IMR-90 (cell line): ENCODE data around the gene DNMT3A. TPM values are rescaled to one million over a fixed set of nuclear protein-coding genes. Genes with fewer than 3 reads are reported as not detected.

Experiments used
- ATAC-seq: fragments of 200-7000 bp; cut with Tn5 transposase; 2 replicates; pipeline ENCODE4 v1.9.1; 2020; ENCODE audit warnings: low read depth, mild to moderate bottlenecking, moderate library complexity
- BruUV-seq: library from RNA; stranded (reverse); fragments of 400-500 nt; replicated peaks from 2 replicates; lab custom pipeline; 2021; lab: Mats Ljungman, UMichigan
- CTCF ChIA-PET: fragments of 300-600 bp; formaldehyde crosslinking; extraction: SDS; loops from one replicate; lab custom pipeline; 2021; ENCODE audit warnings: antibody characterized with exemption; lab: Yijun Ruan, JAX
- POLR2A ChIA-PET: fragments of 300-600 bp; sonication (Branson Sonifier 250); formaldehyde crosslinking; loops from one replicate; lab custom pipeline; 2022; ENCODE audit warnings: antibody characterized with exemption; ENCODE audit not compliant: unreplicated experiment; lab: Charles Lee
- DNase-seq: peaks from one replicate; pipeline ENCODE4 v3.0.0; 2013
- H2AFZ ChIP-seq: replicated peaks from 2 replicates; pipeline ENCODE3; 2013; ENCODE audit warnings: low read length, mild to moderate bottlenecking; ENCODE audit not compliant: poor library complexity
- H2AK5ac ChIP-seq: 2 replicates; pipeline ENCODE4 v1.6.1; 2013; ENCODE audit warnings: low read depth, low read length, inconsistent platforms
- H2AK9ac ChIP-seq: replicated peaks from 2 replicates; pipeline ENCODE3; 2013; ENCODE audit warnings: mild to moderate bottlenecking, low read depth, low read length, moderate library complexity; ENCODE audit not compliant: poor library complexity
- H2BK120ac ChIP-seq: 2 replicates; pipeline ENCODE4 v1.6.1; 2013; ENCODE audit warnings: low read depth, low read length, inconsistent platforms
- H2BK15ac ChIP-seq: 3 replicates; pipeline ENCODE4 v1.6.1; 2013; ENCODE audit warnings: low read depth, low read length, inconsistent platforms
- H2BK20ac ChIP-seq: 2 replicates; pipeline ENCODE4 v1.6.1; 2013; ENCODE audit warnings: low read depth, mild to moderate bottlenecking, inconsistent platforms, low read length, moderate library complexity
- H2BK5ac ChIP-seq: 2 replicates; pipeline ENCODE4 v1.6.1; 2013; ENCODE audit warnings: mild to moderate bottlenecking, low read depth, low read length, inconsistent platforms; ENCODE audit not compliant: poor library complexity, severe bottlenecking
- H3K14ac ChIP-seq: replicated peaks from 2 replicates; pipeline ENCODE4 v1.6.1; 2013; ENCODE audit warnings: low read depth, low read length, inconsistent platforms
- H3K18ac ChIP-seq: 2 replicates; pipeline ENCODE4 v1.6.1; 2013; ENCODE audit warnings: low read depth, low read length, control low read depth
- H3K23ac ChIP-seq: 2 replicates; pipeline ENCODE4 v1.6.1; 2013; ENCODE audit warnings: low read depth, low read length, inconsistent platforms
- H3K27ac ChIP-seq: 2 replicates; pipeline ENCODE4 v1.5.1; 2013; ENCODE audit warnings: mild to moderate bottlenecking, control low read depth, low read length; ENCODE audit not compliant: insufficient read depth
- H3K27me3 ChIP-seq: 2 replicates; pipeline ENCODE4 v1.6.1; 2013; ENCODE audit warnings: low read length; ENCODE audit not compliant: control insufficient read depth, insufficient read depth
- H3K36me3 ChIP-seq: 2 replicates; pipeline ENCODE4 v1.6.1; 2013; ENCODE audit warnings: low read length, mixed read lengths; ENCODE audit not compliant: control insufficient read depth, insufficient read depth
- H3K4ac ChIP-seq: 2 replicates; pipeline ENCODE4 v1.6.1; 2013; ENCODE audit warnings: low read depth, low read length, inconsistent platforms
- H3K4me1 ChIP-seq: 2 replicates; pipeline ENCODE4 v1.6.1; 2013; ENCODE audit warnings: low read length, mixed read lengths; ENCODE audit not compliant: control insufficient read depth, insufficient read depth
- H3K4me2 ChIP-seq: 2 replicates; pipeline ENCODE4 v1.6.1; 2013; ENCODE audit warnings: low read depth, mild to moderate bottlenecking, control low read depth, low read length, moderate library complexity
- H3K4me3 ChIP-seq: 2 replicates; pipeline ENCODE4 v1.5.1; 2013; ENCODE audit warnings: low read depth, mild to moderate bottlenecking, control low read depth, low read length, moderate library complexity; ENCODE audit not compliant: insufficient read depth
- H3K56ac ChIP-seq: 2 replicates; pipeline ENCODE4 v1.6.1; 2013; ENCODE audit warnings: low read length, inconsistent platforms; ENCODE audit not compliant: insufficient read depth; ENCODE audit errors: extremely low read depth
- H3K79me1 ChIP-seq, 2 experiments: 2 replicates each; pipeline ENCODE4 v1.6.1; 2013; ENCODE audit warnings: low read length in 2 of 2, inconsistent platforms in 1 of 2, low read depth in 1 of 2
- H3K9ac ChIP-seq: 2 replicates; pipeline ENCODE4 v1.6.1; 2013; ENCODE audit warnings: low read depth, low read length, control low read depth
- H3K9me1 ChIP-seq: 2 replicates; pipeline ENCODE4 v1.6.1; 2013; ENCODE audit warnings: low read length, inconsistent platforms; ENCODE audit not compliant: insufficient read depth
- H3K9me3 ChIP-seq: 2 replicates; pipeline ENCODE4 v1.6.1; 2013; ENCODE audit warnings: low read length; ENCODE audit not compliant: control insufficient read depth, insufficient read depth
- H4K20me1 ChIP-seq: 2 replicates; pipeline ENCODE4 v1.6.1; 2013; ENCODE audit warnings: low read length, inconsistent platforms; ENCODE audit not compliant: insufficient read depth
- H4K5ac ChIP-seq: 2 replicates; pipeline ENCODE4 v1.6.1; 2013; ENCODE audit warnings: mild to moderate bottlenecking, low read depth, low read length, control low read depth
- H4K8ac ChIP-seq, 2 experiments: 2 replicates each; pipeline ENCODE4 v1.6.1; 2013; ENCODE audit warnings: low read depth in 2 of 2, low read length in 2 of 2, control low read depth in 1 of 2, inconsistent platforms in 1 of 2
- H4K91ac ChIP-seq: 2 replicates; pipeline ENCODE4 v1.6.1; 2013; ENCODE audit warnings: low read depth, low read length, inconsistent platforms; ENCODE audit not compliant: insufficient read depth
- BHLHE40 ChIP-seq: fragments of 150-350 bp; IDR thresholded peaks from 2 replicates; pipeline ENCODE4 v1.6.1; 2016; ENCODE audit warnings: mild to moderate bottlenecking, low read depth, low read length
- CEBPB ChIP-seq: IDR thresholded peaks from 2 replicates; pipeline ENCODE4 v1.6.1; 2012; ENCODE audit warnings: low read depth, low read length, improper control_type of control experiment
- CHD1 ChIP-seq: IDR thresholded peaks from 2 replicates; pipeline ENCODE4 v1.6.1; 2012; ENCODE audit warnings: low read depth, low read length, improper control_type of control experiment
- CTCF ChIP-seq: conservative IDR thresholded peaks from 2 replicates; pipeline ENCODE4 v1.5.1; 2012; ENCODE audit warnings: mild to moderate bottlenecking, low read depth, low read length, improper control_type of control experiment
- ELK1 ChIP-seq: fragments of 150-350 bp; IDR thresholded peaks from 2 replicates; pipeline ENCODE4 v1.6.1; 2016; ENCODE audit warnings: low read depth, mild to moderate bottlenecking, low read length, moderate library complexity, borderline replicate concordance
- FOS ChIP-seq: fragments of 150-350 bp; IDR thresholded peaks from 2 replicates; pipeline ENCODE4 v1.6.1; 2016; ENCODE audit warnings: low read depth, low read length
- MAFK ChIP-seq: IDR thresholded peaks from 2 replicates; pipeline ENCODE4 v1.6.1; 2012; ENCODE audit warnings: low read depth, low read length, improper control_type of control experiment
- MAZ ChIP-seq: IDR thresholded peaks from 2 replicates; pipeline ENCODE4 v1.6.1; 2012; ENCODE audit warnings: low read depth, mild to moderate bottlenecking, low read length, improper control_type of control experiment, moderate library complexity, borderline replicate concordance
- MXI1 ChIP-seq: IDR thresholded peaks from 2 replicates; pipeline ENCODE4 v1.6.1; 2012; ENCODE audit warnings: low read depth, mild to moderate bottlenecking, low read length, moderate library complexity, borderline replicate concordance
- NFE2L2 ChIP-seq: fragments of 150-350 bp; IDR thresholded peaks from 2 replicates; pipeline ENCODE4 v1.6.1; 2016; ENCODE audit warnings: low read depth, mild to moderate bottlenecking, low read length
- POLR2A ChIP-seq: IDR thresholded peaks from 2 replicates; pipeline ENCODE4 v1.6.1; 2012; ENCODE audit warnings: mild to moderate bottlenecking, low read depth, low read length
- RAD21 ChIP-seq: IDR thresholded peaks from 2 replicates; pipeline ENCODE4 v1.6.1; 2012; ENCODE audit warnings: low read length, improper control_type of control experiment
- RCOR1 ChIP-seq: IDR thresholded peaks from 2 replicates; pipeline ENCODE4 v1.6.1; 2012; ENCODE audit warnings: mild to moderate bottlenecking, low read length, improper control_type of control experiment; ENCODE audit not compliant: insufficient replicate concordance
- RFX5 ChIP-seq: IDR thresholded peaks from 2 replicates; pipeline ENCODE4 v1.8.0; 2012; ENCODE audit warnings: low read depth, mild to moderate bottlenecking, low read length, moderate library complexity
- SMC3 ChIP-seq: fragments of 150-350 bp; IDR thresholded peaks from 2 replicates; pipeline ENCODE4 v1.6.1; 2016; ENCODE audit warnings: low read depth, mild to moderate bottlenecking, antibody characterized with exemption, low read length, moderate library complexity
- USF2 ChIP-seq: fragments of 150-350 bp; IDR thresholded peaks from 2 replicates; pipeline ENCODE4 v1.6.1; 2017; ENCODE audit warnings: mild to moderate bottlenecking, antibody characterized with exemption, low read length, low read depth
- WGBS, 2 experiments: methylation state at CpG; one replicate each; pipeline versions ENCODE4 v1.1.5 to v1.1.7; 2013; ENCODE audit warnings: missing lambda C conversion rate in 2 of 2; ENCODE audit not compliant: insufficient read length in 1 of 2; ENCODE audit errors: extremely low coverage in 2 of 2; 5-methylcytosine and 5-hydroxymethylcytosine counted together
- dilution Hi-C: fragments of 300-500 bp; cut with HindIII; formaldehyde crosslinking; loops from one replicate; pipeline ENCODE4 v1.14.3; 2018; ENCODE audit warnings: low sequenced_read_pairs; ENCODE audit not compliant: unreplicated experiment
- in situ Hi-C: fragments of 300-500 bp; cut with MboI; formaldehyde crosslinking; loops from 3 replicates; pipeline ENCODE4 v1.14.3; 2019; ENCODE audit warnings: low sequenced_read_pairs, inconsistent platforms, mixed read lengths
- intact Hi-C: fragments of 100-400 bp; cut with micrococcal nuclease; formaldehyde crosslinking; loops from 2 replicates; pipeline ENCODE4 v1.10.0; 2022
- polyA plus RNA-seq, 3 experiments: library from polyadenylated mRNA; depleted of rRNA; stranded (reverse); fragments of >200 nt; gene quantifications; 2 replicates each; pipeline ENCODE4 v1.2.3, GENCODE V29; 2012; ENCODE audit warnings: low replicate concordance in 1 of 3
- total RNA-seq: library from RNA; depleted of rRNA; stranded (reverse); fragments of >200 nt; gene quantifications from 2 replicates; pipeline ENCODE4 v1.2.3, GENCODE V29; 2012

The DNMT3A gene
- total and polyA plus RNA-seq, 2 of the 4 experiments (the other 2 are of a cell fraction): 4.4 to 9.7 TPM

GRCh38 chr2:25378731-25379490 lies 37.2 kb upstream of the DNMT3A start:
- no peak overlapping the region for H4K5ac ChIP-seq
- no peak for ATAC-seq
- dilution Hi-C loops: no loop called here

More at GRCh38 chr2:25378731-25379490, 37.2 kb upstream of the DNMT3A start:
- Histone ChIP-seq H3K18ac (no peak overlapping the region), H3K4me3 (no peak overlapping the region), H2BK5ac (no peak overlapping the region), H3K4me1 (peaks cover 8% of the 10 kb centered on the region), H3K56ac (no peak overlapping the region), H4K8ac (no peak overlapping the region), H4K91ac (no peak overlapping the region), H3K36me3 (no peaks in the 10 kb centered on the region), H2BK120ac (no peak overlapping the region), H2AK5ac (no peak overlapping the region), H3K14ac (no peak overlapping the region), H3K9me3 (no peaks in the 10 kb centered on the region), H3K9me1 (peaks cover 16% of the 10 kb centered on the region), H3K4ac (no peak overlapping the region), H2BK20ac (no peak overlapping the region), H2AFZ (no peak overlapping the region), H3K27ac (no peak overlapping the region), H4K20me1 (no peaks in the 10 kb centered on the region), H3K23ac (no peak overlapping the region), H3K27me3 (no peaks in the 10 kb centered on the region), H2BK15ac (no peak overlapping the region), H3K4me2 (no peak overlapping the region), H3K9ac (no peak overlapping the region), H3K79me1 (no peaks in the 10 kb centered on the region), H2AK9ac (no peak overlapping the region)
- TF ChIP-seq RFX5 (no peak), SMC3 (no peak), MAZ (no peak), FOS (no peak), CEBPB (no peak), CTCF (no peak), RAD21 (no peak), MAFK (no peak), ELK1 (no peak), RCOR1 (no peak), CHD1 (no peak), MXI1 (no peak), NFE2L2 (no peak), USF2 (no peak), BHLHE40 (no peak), POLR2A (no peak)
- in situ Hi-C loops (no loop called here), intact Hi-C loops (no loop called here)
- no TSS peak for BruUV-seq
- ChIA-PET POLR2A (no interaction called here), CTCF (no interaction called here)
- 81% methylated on average over 5 of the region's 10 CpGs; no CpG with 5 or more reads in 1 of the 2 experiments for WGBS, 2 experiments
- no peak for DNase-seq
